GM18520 (cell line): ENCODE data around the gene DHX16.
"Not testable (repeated sequence)": the region's sequence is repeated elsewhere in the genome, so short reads cannot be mapped to it uniquely, and the experiment has no call there.

ENCODE experiments used
- ATAC-seq: cut with Tn5 transposase; IDR thresholded peaks from one replicate; pipeline ENCODE4 v1.9.1; 2021; ENCODE audit not compliant: unreplicated experiment

The DHX16 gene

GRCh38 chr6:30672445-30673253 is at the start of gene DHX16:
DHX16 (minus strand) TSS chr6:30673006; CDS start chr6:30672841, 165 bp downstream.
- peak; percentile 69 for ATAC-seq

- not testable (repeated sequence) for ATAC-seq
These were observed 49.1 kb upstream of the DHX16 start for GRCh38 chr6:30722025-30722279.

- peak; percentile 13 for ATAC-seq
These were observed 48.6 kb upstream of the DHX16 start for GRCh38 chr6:30721198-30722024.

- ATAC-seq: no peak
These were observed 48.0 kb upstream of the DHX16 start for GRCh38 chr6:30720738-30721197.

GRCh38 chr6:30719791-30720737 is 47.3 kb upstream of the DHX16 start, which contains the start of gene TUBB:
TUBB (plus strand) TSS chr6:30720352; CDS start chr6:30720507, 155 bp downstream.
- ATAC-seq: peak; percentile 36

- ATAC-seq: no peak
These were observed 46.5 kb upstream of the DHX16 start for GRCh38 chr6:30719356-30719755.

GRCh38 chr6:30717845-30718720 is 45.3 kb upstream of the DHX16 start:
- ATAC-seq: not testable (repeated sequence)

GRCh38 chr6:30717129-30717844 is 44.5 kb upstream of the DHX16 start, which contains the start of gene MDC1:
MDC1 (minus strand) TSS chr6:30717281; CDS start chr6:30715175, 2,106 bp downstream.
- peak; percentile 56 for ATAC-seq

GRCh38 chr6:30716879-30717128 is 44.0 kb upstream of the DHX16 start:
- ATAC-seq: no peak

GRCh38 chr6:30714263-30714662 is 41.5 kb upstream of the DHX16 start:
- no peak for ATAC-seq

GRCh38 chr6:30712441-30712945 is 39.7 kb upstream of the DHX16 start:
- ATAC-seq: no peak

- no peak for ATAC-seq
These were observed 39.1 kb upstream of the DHX16 start for GRCh38 chr6:30711758-30712380.

- no peak for ATAC-seq
These were observed 36.5 kb upstream of the DHX16 start for GRCh38 chr6:30709101-30709868.

GRCh38 chr6:30707281-30707850 is 34.6 kb upstream of the DHX16 start:
- ATAC-seq: no peak

- ATAC-seq: no peak
These were observed 32.8 kb upstream of the DHX16 start for GRCh38 chr6:30705620-30706019.

- ATAC-seq: no peak
These were observed 31.0 kb upstream of the DHX16 start for GRCh38 chr6:30703821-30704220.

- no peak for ATAC-seq
These were observed 30.2 kb upstream of the DHX16 start for GRCh38 chr6:30703011-30703410.

- no peak for ATAC-seq
These were observed 27.5 kb upstream of the DHX16 start for GRCh38 chr6:30700340-30700739.
